GM19043 (cell line): Measurements from ENCODE around the gene U2SURP.
A peak's percentile ranks its signal among the peaks of the same experiment; 100 is the strongest.

ENCODE experiments used
- ATAC-seq: cut with Tn5 transposase; IDR thresholded peaks from one replicate; pipeline ENCODE4 v1.9.1; 2021; ENCODE audit warnings: low read depth; ENCODE audit not compliant: unreplicated experiment

U2SURP gene

GRCh38 chr3:143001369-143002082 lies at the start of gene U2SURP:
U2SURP (plus strand) TSS chr3:143001570; CDS start chr3:143001629, 59 bp downstream.
- peak; percentile 76 for ATAC-seq

GRCh38 chr3:142951794-142952193 lies 49.6 kb upstream of the U2SURP start:
- no peak for ATAC-seq

GRCh38 chr3:142952272-142953193 lies 48.8 kb upstream of the U2SURP start:
- no peak for ATAC-seq

- ATAC-seq: no peak
Measured at GRCh38 chr3:142953443-142953842, 47.9 kb upstream of the U2SURP start.

GRCh38 chr3:142958707-142959106 lies 42.7 kb upstream of the U2SURP start:
- no peak for ATAC-seq

GRCh38 chr3:142960322-142960850 lies 41.0 kb upstream of the U2SURP start:
- ATAC-seq: no peak

- ATAC-seq: no peak
Measured at GRCh38 chr3:142961539-142961938, 39.8 kb upstream of the U2SURP start.

- ATAC-seq: no peak
Measured at GRCh38 chr3:142962175-142962519, 39.2 kb upstream of the U2SURP start.

GRCh38 chr3:142962520-142963233 lies 38.7 kb upstream of the U2SURP start:
- ATAC-seq: no peak

GRCh38 chr3:142963234-142963515 lies 38.2 kb upstream of the U2SURP start:
- ATAC-seq: no peak

GRCh38 chr3:142963516-142964448 lies 37.6 kb upstream of the U2SURP start, which contains the start of gene PAQR9:
PAQR9 (minus strand) TSS chr3:142963674; CDS start chr3:142963336, 338 bp downstream.
- ATAC-seq: no peak

- ATAC-seq: no peak
Measured at GRCh38 chr3:142965581-142965980, 35.8 kb upstream of the U2SURP start.

- ATAC-seq: no peak
Measured at GRCh38 chr3:142966808-142967207, 34.6 kb upstream of the U2SURP start.

GRCh38 chr3:142968319-142969025 lies 32.9 kb upstream of the U2SURP start:
- ATAC-seq: no peak

- ATAC-seq: no peak
Measured at GRCh38 chr3:142971431-142971830, 29.9 kb upstream of the U2SURP start.

GRCh38 chr3:142972092-142972753 lies 29.1 kb upstream of the U2SURP start:
- no peak for ATAC-seq

- ATAC-seq: no peak
Measured at GRCh38 chr3:142973217-142974009, 28.0 kb upstream of the U2SURP start.
